NCI-H345 treated with DMSO at 0.1 percent for 48 hours (cell line): Measurements from ENCODE around the gene VWA5A.
A peak's percentile ranks its signal among the peaks of the same experiment; 100 is the strongest.
"Not testable (repeated sequence)": the region's sequence is repeated elsewhere in the genome, so short reads cannot be mapped to it uniquely, and the experiment has no call there.

Source experiments
- DNase-seq: peaks from one replicate; lab custom pipeline; 2025; ENCODE audit not compliant: unreplicated experiment; lab: John Stamatoyannopoulos, UW

The VWA5A gene

DNA sequence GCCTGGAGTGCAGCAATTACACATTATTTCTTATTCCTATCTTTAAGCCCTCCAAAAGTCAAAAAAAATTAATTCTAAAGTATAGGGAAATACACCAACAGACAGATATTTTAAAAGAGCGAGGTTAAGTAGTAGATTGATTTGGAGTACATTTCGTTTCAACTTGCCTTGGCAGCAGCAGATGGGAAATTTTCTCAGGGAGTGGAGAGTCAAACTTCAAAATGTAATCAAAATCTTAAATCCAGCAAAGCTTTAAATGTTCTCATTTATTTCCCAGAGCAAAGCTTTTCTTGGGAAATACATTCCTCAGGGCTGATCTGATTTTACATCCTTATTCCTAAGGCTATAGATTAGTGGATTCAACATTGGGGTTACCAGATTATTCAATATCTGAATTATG, 21.9 kb upstream of the VWA5A start:
- no peak for DNase-seq

DNA sequence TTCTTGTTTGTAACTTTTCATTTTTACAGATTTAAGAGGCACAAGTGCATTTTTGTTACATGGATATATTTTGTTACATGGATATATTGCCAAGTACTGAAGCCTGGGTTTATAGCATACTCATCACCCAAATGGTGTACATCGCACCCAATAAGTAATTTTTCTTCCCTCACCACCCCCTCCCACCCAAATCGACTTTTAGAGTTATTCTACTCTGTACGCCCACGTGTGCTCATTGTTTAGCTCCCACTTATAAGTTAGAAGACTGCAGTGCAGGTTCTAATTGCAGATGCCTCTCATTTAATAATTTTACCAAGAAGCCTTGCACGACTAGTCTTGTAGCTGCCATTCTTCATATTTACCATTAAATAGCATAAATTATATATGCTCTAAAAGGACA, 20.5 kb upstream of the VWA5A start:
- DNase-seq = no peak

GRCh38 chr11:124096364-124096763, 18.9 kb upstream of the VWA5A start:
- DNase-seq = no peak

- no peak for DNase-seq
These were observed 17.1 kb upstream of the VWA5A start for GRCh38 chr11:124098141-124098540.

GRCh38 chr11:124101737-124102136, 13.5 kb upstream of the VWA5A start:
- no peak for DNase-seq

DNA sequence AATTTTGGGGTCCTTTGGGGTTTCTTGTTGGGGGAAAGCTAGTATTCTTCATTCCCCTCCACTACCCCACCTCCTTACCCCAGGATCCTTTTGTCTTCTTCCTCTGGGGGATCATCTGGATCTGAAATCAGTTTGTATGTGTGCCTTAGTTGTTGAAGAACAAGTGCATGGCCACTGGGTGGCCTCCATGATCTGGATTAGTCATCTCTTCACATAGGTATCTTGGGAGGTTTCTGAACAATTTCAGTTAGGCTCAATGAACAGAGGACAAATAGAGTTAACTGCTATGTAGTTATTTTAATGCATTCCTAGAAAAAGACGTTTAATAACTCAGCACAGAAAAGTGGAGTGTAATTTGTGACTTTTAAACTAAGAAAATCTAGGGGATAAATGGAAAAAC, 7.1 kb upstream of the VWA5A start:
- DNase-seq = no peak

DNA sequence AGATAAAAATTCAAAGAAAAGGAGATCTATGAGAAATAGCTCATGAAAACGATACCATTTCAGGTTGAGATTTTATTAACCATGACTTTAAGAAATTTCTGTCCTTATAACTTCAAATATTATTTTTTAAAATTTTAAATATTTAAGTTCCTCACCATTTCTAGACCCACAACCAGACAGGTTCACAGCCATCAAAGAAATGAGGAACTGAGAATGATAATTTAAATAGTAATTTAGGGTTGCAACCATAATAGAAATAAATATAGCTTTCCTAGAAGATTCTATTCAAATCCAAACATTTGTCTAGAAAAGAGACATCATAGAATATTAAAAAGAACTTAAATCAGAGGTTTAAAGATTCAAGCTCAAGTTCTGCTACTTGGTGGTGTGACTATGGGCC, 5.9 kb upstream of the VWA5A start:
- no peak for DNase-seq

DNA sequence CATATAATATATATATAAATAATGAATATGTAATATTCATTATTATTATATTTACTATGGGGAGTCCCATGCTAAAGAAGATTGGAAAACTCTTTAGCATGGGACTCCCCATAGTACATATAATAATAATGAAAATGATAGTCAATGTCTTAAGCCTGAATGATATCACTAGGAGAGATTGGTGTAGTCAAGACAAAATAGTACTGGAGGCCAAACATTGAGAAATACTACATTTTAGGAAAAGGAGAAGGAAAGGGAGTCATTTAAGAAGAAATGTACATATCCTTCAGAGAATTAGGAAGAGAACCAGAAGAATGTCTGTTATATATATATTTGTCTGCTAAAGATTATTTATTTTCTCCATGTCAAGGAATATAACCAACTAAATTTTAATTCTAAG, 5.0 kb upstream of the VWA5A start:
- DNase-seq = no peak

DNA sequence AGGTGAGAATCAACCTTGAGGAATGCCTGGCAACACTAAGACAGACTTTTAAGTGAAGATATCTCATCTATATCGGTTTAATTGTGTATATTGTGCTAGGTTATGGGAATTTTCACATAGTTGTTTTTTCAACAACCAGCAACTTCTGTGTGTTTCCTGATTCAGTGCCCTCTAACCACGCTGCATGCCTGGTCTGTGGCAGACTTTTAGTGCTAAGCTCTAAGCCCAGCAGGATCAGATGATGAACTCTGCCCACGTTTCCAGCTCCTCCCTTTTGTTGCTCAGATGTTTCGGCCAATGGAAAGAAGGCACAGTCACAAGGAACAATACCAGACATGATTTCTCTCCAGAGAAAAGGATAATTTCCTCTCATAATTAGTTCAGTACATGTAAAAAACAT, 1.4 kb upstream of the VWA5A start:
- DNase-seq = no peak

DNA sequence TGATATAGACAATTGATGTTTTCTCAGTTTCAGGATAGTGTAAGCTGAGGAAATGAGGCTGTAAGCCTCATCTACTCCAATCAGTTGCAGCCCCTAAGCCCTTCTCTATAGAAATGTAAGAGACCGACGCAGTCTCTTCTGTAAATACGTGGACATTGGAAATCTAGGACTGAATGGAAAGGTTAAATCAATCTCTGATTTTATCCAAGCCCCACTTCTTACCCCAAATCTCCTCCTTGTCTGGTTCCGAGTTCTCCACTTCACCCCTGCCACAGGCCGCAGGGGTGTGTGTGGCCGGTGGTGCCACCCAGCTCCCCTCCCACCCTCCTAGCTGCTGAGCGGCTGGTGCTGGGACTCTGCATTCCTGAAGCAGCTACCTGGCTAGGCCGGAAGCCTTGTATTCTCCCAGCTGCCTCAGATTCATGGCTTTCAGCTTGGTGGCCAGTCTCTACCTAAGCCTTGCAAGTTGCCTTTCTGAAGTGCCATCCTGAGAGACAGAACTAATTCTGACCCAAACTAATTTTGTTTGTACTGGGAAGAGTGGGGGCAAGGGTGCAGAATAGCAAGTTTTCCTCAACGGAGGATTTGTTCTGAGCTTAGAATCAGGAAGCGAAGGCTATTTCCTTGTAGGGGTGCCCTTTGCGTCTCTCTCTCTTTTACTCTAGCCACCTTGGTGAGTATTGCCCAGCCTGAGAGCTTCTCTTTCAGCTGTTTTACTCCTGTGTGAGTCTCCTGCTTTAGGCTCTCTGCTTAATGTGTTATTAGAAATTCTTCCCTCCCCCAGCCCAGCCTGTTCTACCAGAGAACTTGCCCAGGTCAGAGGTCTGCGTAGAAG, 749 bp downstream of the VWA5A start:
- DNase-seq = no peak

GRCh38 chr11:124119103-124119502, 3.9 kb downstream of the VWA5A start:
- DNase-seq = no peak

- DNase-seq = no peak
These were observed 5.6 kb downstream of the VWA5A start for GRCh38 chr11:124120891-124121290.

DNA sequence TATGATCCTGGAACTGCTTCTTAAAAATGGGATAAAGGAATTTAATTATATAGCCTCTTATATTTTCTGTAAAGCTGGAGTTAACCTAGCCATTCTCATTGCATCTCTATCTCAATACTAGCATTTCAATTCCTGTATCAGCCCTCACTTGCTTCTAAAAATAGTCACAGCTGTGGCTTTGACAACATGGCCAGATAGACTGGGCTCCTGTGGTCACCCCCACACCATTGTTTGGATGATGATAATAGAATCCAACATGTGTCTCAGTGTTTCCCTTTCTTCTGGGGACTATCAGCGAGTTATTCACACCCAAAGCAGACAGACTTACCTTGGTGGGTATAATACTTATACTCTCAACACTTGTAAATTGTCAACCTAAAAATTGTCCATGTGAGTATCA, 6.9 kb downstream of the VWA5A start:
- DNase-seq = no peak

- DNase-seq = peak; percentile 23
These were observed 8.4 kb downstream of the VWA5A start for GRCh38 chr11:124123622-124124021.

DNA sequence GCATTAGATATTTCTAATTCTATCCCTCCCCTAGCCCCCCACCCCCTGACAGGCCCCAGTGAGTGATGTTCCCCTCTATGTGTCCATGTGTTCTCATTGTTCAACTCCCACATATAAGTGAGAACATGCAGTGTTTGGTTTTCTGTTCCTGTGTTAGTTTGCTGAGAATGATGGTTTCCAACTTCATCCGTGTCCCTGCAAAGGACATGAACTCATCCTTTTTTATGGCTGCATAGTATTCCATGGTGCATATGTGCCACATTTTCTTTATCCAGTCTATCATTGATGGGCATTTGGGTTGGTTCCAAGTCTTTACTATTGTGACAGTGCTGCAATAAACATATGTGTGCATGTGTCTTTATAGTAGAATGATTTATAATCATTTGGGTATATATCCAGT, 11.9 kb downstream of the VWA5A start:
- DNase-seq = not testable (repeated sequence)

- no peak for DNase-seq
These were observed 27.8 kb downstream of the VWA5A start for GRCh38 chr11:124143034-124143433.

DNA sequence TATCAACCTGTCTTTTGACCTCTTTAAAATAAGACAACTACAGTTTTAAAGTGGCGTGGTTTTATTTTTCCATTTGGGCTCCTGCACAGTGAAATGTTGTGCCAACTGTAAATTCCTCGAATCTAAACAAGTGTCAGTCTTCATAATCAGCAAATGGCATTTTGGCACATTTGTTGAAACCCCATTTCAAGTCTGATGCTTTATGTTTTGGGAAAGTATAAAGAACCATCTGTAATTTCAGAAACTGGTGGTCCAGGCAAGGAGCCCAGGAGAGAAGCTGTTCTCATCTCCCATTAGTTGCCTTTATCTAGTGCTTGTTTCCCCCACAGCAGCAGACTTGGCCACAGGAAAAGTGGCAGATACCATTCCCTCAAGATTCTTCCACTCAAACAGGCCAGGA, 32.7 kb downstream of the VWA5A start:
- no peak for DNase-seq

DNA sequence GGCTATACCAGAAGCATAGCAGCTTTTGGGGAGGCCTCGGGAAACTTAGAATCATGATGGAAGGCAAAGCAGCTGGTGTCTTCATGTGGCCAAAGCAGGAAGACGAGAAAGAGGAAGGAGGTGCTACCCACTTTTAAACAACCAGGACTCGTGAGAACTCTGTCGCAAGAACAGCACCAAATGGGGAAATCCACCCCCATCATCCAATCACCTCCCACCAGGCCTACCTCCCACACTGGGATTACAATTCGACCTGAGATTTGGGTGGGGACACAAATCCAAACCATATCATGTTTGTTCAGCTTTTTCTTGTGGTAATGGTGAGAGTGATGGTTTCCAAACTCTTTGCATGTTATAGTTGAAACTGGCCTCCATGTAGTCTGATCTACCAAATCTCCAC, 35.4 kb downstream of the VWA5A start:
- DNase-seq = no peak

GRCh38 chr11:124152770-124153407, 37.6 kb downstream of the VWA5A start:
- no peak for DNase-seq

GRCh38 chr11:124153821-124154220, 38.6 kb downstream of the VWA5A start:
- DNase-seq = no peak

DNA sequence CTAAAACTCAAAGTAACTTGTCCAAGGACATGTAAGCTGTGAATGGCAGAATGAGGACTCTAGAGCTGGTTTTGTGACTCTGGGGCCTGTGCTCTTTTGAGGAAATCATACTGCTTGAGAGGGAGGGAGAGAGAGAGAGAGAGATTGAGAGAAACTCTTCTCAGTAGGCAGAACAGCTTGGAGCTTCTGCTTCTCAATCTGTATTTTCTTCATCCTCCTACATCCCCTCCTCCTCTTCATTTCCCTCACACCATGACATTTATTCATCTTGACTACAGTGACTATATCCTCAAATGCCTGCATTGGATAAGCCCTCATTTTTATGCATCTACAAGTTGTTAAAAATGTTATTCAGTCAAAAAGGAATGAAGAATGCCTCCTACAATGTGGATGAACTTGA, 44.2 kb downstream of the VWA5A start:
- DNase-seq = no peak

DNA sequence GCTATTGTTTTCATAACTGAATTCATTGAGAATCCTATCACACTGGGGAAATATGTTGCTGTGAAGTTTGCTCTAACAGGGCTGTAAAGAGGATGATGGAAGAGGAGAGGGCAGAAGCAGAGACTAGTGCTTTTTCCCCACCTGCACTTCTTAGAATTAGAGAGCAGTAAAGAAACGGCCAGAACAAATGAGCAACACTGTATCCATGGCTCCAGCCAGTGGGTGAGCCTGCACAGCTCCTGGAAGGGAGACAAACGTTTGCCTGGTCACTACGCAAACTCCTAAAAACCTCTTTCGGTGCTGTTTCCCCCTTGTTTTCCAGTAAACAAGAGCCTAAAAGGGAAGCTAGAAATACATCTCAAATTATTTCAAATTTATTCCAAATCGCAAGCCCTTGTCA, 45.7 kb downstream of the VWA5A start:
- no peak for DNase-seq

DNA sequence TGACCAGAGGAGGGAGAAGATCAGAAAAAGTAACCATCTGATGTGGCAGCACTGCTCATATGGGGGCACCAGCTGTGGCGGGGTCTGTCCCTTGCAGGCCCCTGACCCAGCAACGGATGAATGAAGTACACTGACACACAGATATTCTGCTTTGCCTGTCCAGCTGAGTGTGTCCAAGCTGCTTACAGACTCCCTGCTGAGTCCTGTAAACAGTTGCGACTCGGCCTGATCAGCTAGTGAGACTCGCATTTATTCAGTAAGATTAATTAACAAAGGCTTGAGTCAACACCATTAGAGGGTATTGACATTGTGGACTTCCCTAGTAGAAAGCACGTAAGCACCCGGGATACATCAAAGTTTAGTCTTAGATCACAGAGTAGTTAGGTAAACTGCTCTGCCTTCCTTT, 52.6 kb downstream of the VWA5A start:
- no peak for DNase-seq
